Fibroblast of skin of right biceps (primary cell): ENCODE data around the gene NPTN.
A peak's percentile ranks its signal among the peaks of the same experiment; 100 is the strongest.
"Not testable (repeated sequence)": the region's sequence is repeated elsewhere in the genome, so short reads cannot be mapped to it uniquely, and the experiment has no call there.

Experiments
- DNase-seq: peaks from one replicate; pipeline ENCODE4 v3.0.0-alpha.2; 2013

The NPTN gene

GRCh38 chr15:73570355-73571032, 62.7 kb downstream of the NPTN start:
- no peak for DNase-seq

- DNase-seq, result no peak
Observed at GRCh38 chr15:73569361-73569760, 63.8 kb downstream of the NPTN start.

GRCh38 chr15:73568564-73569280, 64.5 kb downstream of the NPTN start:
- no peak for DNase-seq

- no peak for DNase-seq
Observed at GRCh38 chr15:73567020-73567419, 66.2 kb downstream of the NPTN start.

GRCh38 chr15:73564255-73564654, 68.9 kb downstream of the NPTN start:
- DNase-seq, result peak; percentile 50

GRCh38 chr15:73560501-73561117, 72.6 kb downstream of the NPTN start:
- DNase-seq, result peak; percentile 72

GRCh38 chr15:73558529-73558928, 74.7 kb downstream of the NPTN start:
- DNase-seq, result no peak

- no peak for DNase-seq
Observed at GRCh38 chr15:73555080-73555479, 78.1 kb downstream of the NPTN start.

GRCh38 chr15:73550190-73550589, 83.0 kb downstream of the NPTN start:
- peak; percentile 16 for DNase-seq

GRCh38 chr15:73548925-73549324, 84.3 kb downstream of the NPTN start:
- DNase-seq, result not testable (repeated sequence)

GRCh38 chr15:73541479-73541878, 91.7 kb downstream of the NPTN start:
- no peak for DNase-seq

GRCh38 chr15:73540161-73540560, 93.0 kb downstream of the NPTN start:
- no peak for DNase-seq

GRCh38 chr15:73539212-73540128, 93.7 kb downstream of the NPTN start:
- no peak for DNase-seq

GRCh38 chr15:73538563-73539211, 94.5 kb downstream of the NPTN start:
- no peak for DNase-seq

GRCh38 chr15:73538123-73538522, 95.1 kb downstream of the NPTN start:
- no peak for DNase-seq

- DNase-seq, result no peak
Observed at GRCh38 chr15:73530649-73531048, 102.5 kb downstream of the NPTN start.

- no peak for DNase-seq
Observed at GRCh38 chr15:73527598-73527997, 105.6 kb downstream of the NPTN start.

- no peak for DNase-seq
Observed at GRCh38 chr15:73524919-73525318, 108.3 kb downstream of the NPTN start.

GRCh38 chr15:73522011-73522410, 111.2 kb downstream of the NPTN start:
- DNase-seq, result no peak

GRCh38 chr15:73518876-73519733, 114.1 kb downstream of the NPTN start:
- peak; percentile 0 for DNase-seq

- peak; percentile 2 for DNase-seq
Observed at GRCh38 chr15:73518180-73518862, 114.9 kb downstream of the NPTN start.
